Psoas muscle (tissue), 8 donors: Measurements from ENCODE around the gene TBC1D4. TPM values are rescaled to one million over a fixed set of nuclear protein-coding genes. Genes with fewer than 3 reads are reported as not detected.

Source experiments
- ATAC-seq, 4 donors: fragments of 200-7000 bp; cut with Tn5 transposase; one replicate each; pipeline ENCODE4 v1.9.1; 2020; ENCODE audit warnings: moderate library complexity in 3 of 4, mild to moderate bottlenecking in 2 of 4
- DNase-seq, 2 donors: peaks; one replicate each; pipeline ENCODE4 v3.0.0-alpha.2; 2020
- H3K27ac ChIP-seq: fragments of 200-600 bp; one replicate; pipeline ENCODE4 v1.8.0; 2022
- H3K27me3 ChIP-seq, 3 donors: fragments of 200-600 bp in 1 of 3; one replicate each; pipeline versions ENCODE4 v1.6.1 to v1.8.0; 2013 to 2022; ENCODE audit warnings: low read length in 2 of 3, mild to moderate bottlenecking in 2 of 3, moderate library complexity in 1 of 3; ENCODE audit not compliant: insufficient read depth in 3 of 3
- H3K36me3 ChIP-seq, 2 donors: fragments of 200-600 bp in 1 of 2; one replicate each; pipeline versions ENCODE4 v1.6.1 to v1.8.0; 2013 to 2022; ENCODE audit warnings: low read depth in 1 of 2, mild to moderate bottlenecking in 1 of 2, moderate library complexity in 1 of 2; ENCODE audit not compliant: insufficient read depth in 1 of 2
- H3K4me1 ChIP-seq: fragments of 200-600 bp; one replicate; pipeline ENCODE4 v1.8.0; 2022
- H3K4me3 ChIP-seq: fragments of 200-600 bp; one replicate; pipeline ENCODE4 v1.8.0; 2022; ENCODE audit warnings: mild to moderate bottlenecking
- H3K9me3 ChIP-seq: fragments of 200-600 bp; one replicate; pipeline ENCODE4 v1.8.0; 2022
- CTCF ChIP-seq: fragments of 200-600 bp; IDR thresholded peaks from one replicate; pipeline ENCODE4 v1.8.0; 2022; ENCODE audit warnings: antibody characterized with exemption
- WGBS, 3 donors: extraction: QIAGEN DNeasy Blood & Tissue Kit; methylation state at CpG; one replicate each; pipeline versions ENCODE4 v1.1.6 to v1.1.7; 2013; 5-methylcytosine and 5-hydroxymethylcytosine counted together
- intact Hi-C, 2 donors: fragments of 100-400 bp; cut with DNase I; formaldehyde crosslinking; loops; one replicate each; pipeline versions ENCODE4 v1.11.0 to v1.14.2; 2022
- polyA plus RNA-seq, 3 donors: library from polyadenylated mRNA; stranded (reverse); fragments of 200-250 nt; gene quantifications; one replicate each; pipeline ENCODE4 v1.2.3, GENCODE V29; 2013
- total RNA-seq, 4 donors: library from RNA; stranded (reverse); fragmentation: NEBNext Ultra II Directional in 2 of 4; extraction: Animal tissue kit (Norgen Biotek cat#: 25700) in 2 of 4; gene quantifications; one replicate each; pipeline versions ENCODE4 v1.2.1 to v1.2.4, GENCODE V29; 2021 to 2023
- donor health status: healthy with polysubstance abuse.
- donor health status: DM: no; HTN: no; CAD: no; lungs with moderate emphysema.
- donor health status: Bipolar disorder and iron deficiency.
- donor health status: healthy.
- donor health status: DM: yes; HTN: yes; CAD: no.
- donor health status: DM: no; HTN: no; CAD: no.
- donor health status: DM: no; HTN: no; CAD: no.
- donor health status: DM: yes; HTN: yes; CAD: no.

Gene TBC1D4
- total and polyA plus RNA-seq, 7 donors, result 3.1 to 127 (median 89.9) TPM

GRCh38 chr13:75334634-75335447 is 147.1 kb downstream of the TBC1D4 start:
- no peaks in the 10 kb centered on the region for H3K27me3 ChIP-seq
- 66 to 73% (median 72%) methylated on average over 10 of the region's 10 CpGs for WGBS, 3 donors
- H3K4me1 ChIP-seq, result peaks cover 30% of the 10 kb centered on the region
- no peaks in the 10 kb centered on the region for H3K9me3 ChIP-seq
- no peak for TF ChIP-seq CTCF
- peak overlapping the region; percentile 4 for H3K27ac ChIP-seq
- ATAC-seq (peak; percentile 13 to 40 (median 31)), DNase-seq (no peak)
- H3K36me3 ChIP-seq, result peaks cover 0 to 48% of the 10 kb centered on the region in 2 donors
- H3K4me3 ChIP-seq, result no peak overlapping the region
- intact Hi-C loops, result no loop called here

GRCh38 chr13:75333103-75333502 is 148.9 kb downstream of the TBC1D4 start:
- H3K27me3 ChIP-seq, result no peaks in the 10 kb centered on the region
- intact Hi-C loops, result no loop called here
- 82 to 100% (median 89%) methylated on average over 1 of the region's 1 CpG for WGBS, 3 donors
- H3K4me1 ChIP-seq, result peaks cover 35% of the 10 kb centered on the region
- peaks cover 0 to 32% of the 10 kb centered on the region in 2 donors for H3K36me3 ChIP-seq
- ATAC-seq (no peak), DNase-seq (no peak)
- H3K9me3 ChIP-seq, result no peaks in the 10 kb centered on the region
- TF ChIP-seq CTCF, result no peak
- no peak overlapping the region for H3K4me3 ChIP-seq
- peak overlapping the region; percentile 66 for H3K27ac ChIP-seq

GRCh38 chr13:75331792-75332349 is 150.1 kb downstream of the TBC1D4 start:
- H3K36me3 ChIP-seq, result peaks cover 0 to 22% of the 10 kb centered on the region in 2 donors
- H3K27me3 ChIP-seq, result no peaks in the 10 kb centered on the region
- peaks cover 39% of the 10 kb centered on the region for H3K4me1 ChIP-seq
- no peaks in the 10 kb centered on the region for H3K9me3 ChIP-seq
- peak overlapping the region; percentile 66 for H3K27ac ChIP-seq
- peak in 1 of 4 donors; percentile 16 for ATAC-seq
- no peak for TF ChIP-seq CTCF
- WGBS, 3 donors, result 27 to 52% (median 30%) methylated on average over 2 of the region's 2 CpGs
- intact Hi-C loops, result no loop called here
- no peak overlapping the region for H3K4me3 ChIP-seq
- no peak for DNase-seq

- ATAC-seq (no peak), DNase-seq (no peak)
- peaks cover 50% of the 10 kb centered on the region for H3K4me1 ChIP-seq
- intact Hi-C loops, result no loop called here
- peaks cover 0 to 16% of the 10 kb centered on the region in 2 donors for H3K36me3 ChIP-seq
- 53 to 70% (median 58%) methylated on average over 2 of the region's 2 CpGs for WGBS, 3 donors
- TF ChIP-seq CTCF, result no peak
- H3K27me3 ChIP-seq, result no peaks in the 10 kb centered on the region
- H3K4me3 ChIP-seq, result no peak overlapping the region
- H3K27ac ChIP-seq, result peak overlapping the region; percentile 66
- H3K9me3 ChIP-seq, result no peaks in the 10 kb centered on the region
Measured at GRCh38 chr13:75330770-75331169, 151.2 kb downstream of the TBC1D4 start.
